ENCODE results near the gene ARID1B.

GRCh38 chr6:157188213-157188612, 411.0 kb downstream of the ARID1B start:
- TF ChIP-seq CTCF (IDR thresholded peaks at IDR 0.05 in 2 of 3, conservative IDR thresholded peaks at IDR 0.05 in 1 of 3; ENCODE audit: insufficient read depth in 2 of 3, low read depth in 1 of 3, low read length in 3 of 3) (no peak), NEUROD1 (IDR thresholded peaks at IDR 0.05; ENCODE audit: borderline replicate concordance, low read depth, low read length, partially characterized antibody) (no peak), FOXJ2 (tag; IDR thresholded peaks at IDR 0.05) (no peak), EZH2 (IDR thresholded peaks at IDR 0.05; ENCODE audit: borderline replicate concordance, low read depth, low read length) (no peak), PHB (CRISPR knock-in tag; IDR thresholded peaks at IDR 0.05) (no peak), ATF2 (CRISPR knock-in tag; IDR thresholded peaks at IDR 0.05) (no peak), ETV1 (tag; conservative IDR thresholded peaks at IDR 0.05; ENCODE audit: low read depth) (no peak)
- TF ChIP-seq, protein P1, sequence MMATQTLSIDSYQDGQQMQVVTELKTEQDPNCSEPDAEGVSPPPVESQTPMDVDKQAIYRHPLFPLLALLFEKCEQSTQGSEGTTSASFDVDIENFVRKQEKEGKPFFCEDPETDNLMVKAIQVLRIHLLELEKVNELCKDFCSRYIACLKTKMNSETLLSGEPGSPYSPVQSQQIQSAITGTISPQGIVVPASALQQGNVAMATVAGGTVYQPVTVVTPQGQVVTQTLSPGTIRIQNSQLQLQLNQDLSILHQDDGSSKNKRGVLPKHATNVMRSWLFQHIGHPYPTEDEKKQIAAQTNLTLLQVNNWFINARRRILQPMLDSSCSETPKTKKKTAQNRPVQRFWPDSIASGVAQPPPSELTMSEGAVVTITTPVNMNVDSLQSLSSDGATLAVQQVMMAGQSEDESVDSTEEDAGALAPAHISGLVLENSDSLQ (IDR thresholded peaks at IDR 0.05), result no peak
